ENCODE results near the gene OTUD6A. TPM values are rescaled to one million over a fixed set of nuclear protein-coding genes. Genes with fewer than 3 reads are reported as not detected.

Gene OTUD6A
- total RNA-seq, 2 experiments from 2014 or later: not detected

DNA sequence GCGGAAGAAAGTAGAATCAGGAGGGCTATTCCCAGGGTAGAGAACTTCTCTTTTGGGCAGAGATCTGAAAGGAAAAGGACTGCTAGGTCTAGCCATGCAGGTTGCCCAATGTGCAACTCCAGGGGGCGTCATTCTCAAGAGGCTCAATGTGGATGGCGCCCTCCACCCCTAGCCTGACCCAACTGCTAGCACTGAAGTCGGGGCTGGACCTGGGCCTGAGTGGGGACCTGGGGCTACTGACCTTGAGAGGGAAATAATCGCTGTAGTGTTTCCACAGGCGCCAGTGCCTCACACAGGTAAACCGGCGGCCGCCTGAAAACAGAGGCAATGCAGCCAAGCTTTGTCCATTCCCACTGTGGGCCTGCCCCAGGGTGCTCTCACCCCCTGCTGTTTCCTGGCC lies 18.6 kb upstream of the OTUD6A start:
- no peak for TF ChIP-seq CTCF (IDR thresholded peaks at IDR 0.05)
- H3K4me3 ChIP-seq (ENCODE audit: low read length): no peak overlapping the region
- no peaks in the 10 kb centered on the region for H3K9me3 ChIP-seq (ENCODE audit: control insufficient read depth in 1 of 2, insufficient read depth in 1 of 2, low read length in 2 of 2)
- Mint-ChIP-seq H3K9me3 (no peaks in the 10 kb centered on the region), H3K27me3 (no peaks in the 10 kb centered on the region), H3K36me3 (ENCODE audit: low read depth) (no peaks in the 10 kb centered on the region), H3K4me3 (no peak overlapping the region), H3K27ac (no peak overlapping the region), H3K4me1 (ENCODE audit: low read depth) (no peaks in the 10 kb centered on the region)
- no peaks in the 10 kb centered on the region for H3K4me1 ChIP-seq (ENCODE audit: insufficient read depth, low read length)
- ATAC-seq (ENCODE audit: poor library complexity): no peak
- ChIA-PET POLR2A (no interaction called here), CTCF (no interaction called here)
- intact Hi-C loops (cut with DNase I, micrococcal nuclease): no loop called here
- no peak overlapping the region for H3K27ac ChIP-seq (ENCODE audit: low read depth in 1 of 2, low read length in 2 of 2)
- no peak for DNase-seq
- H3K27me3 ChIP-seq (ENCODE audit: control insufficient read depth in 1 of 2, insufficient read depth in 2 of 2, low read length in 2 of 2): no peaks in the 10 kb centered on the region
- no peaks in the 10 kb centered on the region for H3K36me3 ChIP-seq (ENCODE audit: insufficient read depth, low read length)

DNA sequence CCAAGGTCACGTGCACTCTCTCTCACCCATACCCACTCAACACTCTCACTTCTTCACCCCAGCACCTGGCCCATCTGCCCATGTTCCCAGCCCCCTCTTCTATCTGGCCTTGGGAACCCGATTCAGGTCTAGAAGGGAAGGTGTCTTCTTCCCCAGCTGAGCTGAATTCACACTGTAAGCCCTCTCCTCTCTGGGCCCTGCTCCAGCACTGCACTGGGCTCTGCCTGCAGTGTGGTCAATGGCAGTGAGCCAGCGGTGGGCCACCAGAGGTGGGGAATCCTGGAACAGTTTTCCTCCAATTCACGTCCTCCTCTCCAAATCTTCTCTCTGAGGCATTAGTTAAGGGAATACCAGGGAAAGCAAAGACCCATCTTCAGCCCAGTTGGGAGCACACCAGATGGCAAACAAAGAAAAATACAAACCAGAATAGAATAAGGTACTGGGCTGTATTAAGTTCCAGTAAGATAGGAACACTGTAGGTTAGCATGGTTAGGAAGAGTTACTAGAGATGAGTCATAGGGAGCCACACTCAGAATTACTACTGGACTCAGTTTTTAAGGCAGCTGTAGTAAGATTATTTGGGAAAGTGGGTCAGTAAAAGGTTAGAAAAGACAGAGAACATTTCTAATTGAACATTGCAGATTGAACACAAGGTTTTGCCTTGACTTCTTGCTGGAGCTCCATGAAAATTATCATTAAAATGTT lies 17.6 kb upstream of the OTUD6A start:
- Mint-ChIP-seq H3K27ac (no peak overlapping the region), H3K27me3 (no peaks in the 10 kb centered on the region), H3K9me3 (no peaks in the 10 kb centered on the region), H3K4me3 (no peak overlapping the region), H3K4me1 (ENCODE audit: low read depth) (no peaks in the 10 kb centered on the region), H3K36me3 (ENCODE audit: low read depth) (no peaks in the 10 kb centered on the region)
- no peak for DNase-seq
- Histone ChIP-seq H3K27ac (ENCODE audit: low read depth in 1 of 2, low read length in 2 of 2) (no peak overlapping the region), H3K9me3 (ENCODE audit: control insufficient read depth in 1 of 2, insufficient read depth in 1 of 2, low read length in 2 of 2) (no peaks in the 10 kb centered on the region), H3K27me3 (ENCODE audit: control insufficient read depth in 1 of 2, insufficient read depth in 2 of 2, low read length in 2 of 2) (no peaks in the 10 kb centered on the region), H3K4me3 (ENCODE audit: low read length) (no peak overlapping the region), H3K4me1 (ENCODE audit: insufficient read depth, low read length) (no peaks in the 10 kb centered on the region), H3K36me3 (ENCODE audit: insufficient read depth, low read length) (no peaks in the 10 kb centered on the region)
- POLR2A ChIA-PET: no interaction called here
- intact Hi-C loops (cut with DNase I, micrococcal nuclease): no loop called here
- CTCF ChIA-PET: no interaction called here
- no peak for TF ChIP-seq CTCF (IDR thresholded peaks at IDR 0.05)
- ATAC-seq (ENCODE audit: poor library complexity): no peak

DNA sequence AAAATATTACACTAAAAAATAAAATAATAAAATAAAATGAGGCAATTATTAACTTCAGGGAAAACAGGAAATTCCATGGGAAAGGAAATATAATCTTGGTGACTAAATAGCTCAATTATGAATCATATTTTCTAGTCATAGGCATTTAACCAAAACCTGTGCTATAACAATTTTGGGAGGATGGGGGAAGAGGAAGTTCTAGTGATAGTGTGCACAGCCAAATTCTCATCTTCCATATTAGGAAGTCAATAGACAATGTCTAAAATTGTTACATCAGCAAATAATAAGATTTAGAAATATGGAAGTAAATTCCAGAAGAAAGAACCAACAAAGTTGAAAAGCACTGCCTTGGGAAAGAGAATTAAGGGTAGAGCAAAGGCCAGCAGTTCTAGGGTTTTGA lies 15.3 kb upstream of the OTUD6A start:
- TF ChIP-seq CTCF (IDR thresholded peaks at IDR 0.05): no peak
- Histone ChIP-seq H3K36me3 (ENCODE audit: insufficient read depth, low read length) (no peaks in the 10 kb centered on the region), H3K4me3 (ENCODE audit: low read length) (no peak overlapping the region), H3K4me1 (ENCODE audit: insufficient read depth, low read length) (no peaks in the 10 kb centered on the region), H3K27ac (ENCODE audit: low read depth in 1 of 2, low read length in 2 of 2) (no peak overlapping the region), H3K27me3 (ENCODE audit: control insufficient read depth in 1 of 2, insufficient read depth in 2 of 2, low read length in 2 of 2) (no peaks in the 10 kb centered on the region), H3K9me3 (ENCODE audit: control insufficient read depth in 1 of 2, insufficient read depth in 1 of 2, low read length in 2 of 2) (no peaks in the 10 kb centered on the region)
- Mint-ChIP-seq H3K4me1 (ENCODE audit: low read depth) (no peaks in the 10 kb centered on the region), H3K4me3 (no peak overlapping the region), H3K27ac (no peak overlapping the region), H3K27me3 (peaks cover 3% of the 10 kb centered on the region), H3K9me3 (no peaks in the 10 kb centered on the region), H3K36me3 (ENCODE audit: low read depth) (no peaks in the 10 kb centered on the region)
- DNase-seq (no peak), ATAC-seq (ENCODE audit: poor library complexity) (no peak)
- CTCF ChIA-PET: no interaction called here
- POLR2A ChIA-PET: no interaction called here
- intact Hi-C loops (cut with DNase I, micrococcal nuclease): no loop called here

All from CD4-positive, alpha-beta T cell (primary cell).